PFSK-1 (cell line): ENCODE results near the gene AZGP1.

Source experiments
- FOXP2 ChIP-seq: optimal IDR thresholded peaks from 2 replicates; pipeline ENCODE3; 2011; ENCODE audit warnings: borderline replicate concordance, control low read depth, inconsistent platforms; ENCODE audit not compliant: insufficient read depth; ENCODE audit errors: extremely low read length, extremely low read depth
- POLR2AphosphoS5 ChIP-seq: IDR thresholded peaks from 2 replicates; pipeline ENCODE4 v1.6.1; 2012; ENCODE audit warnings: low read depth, mild to moderate bottlenecking, control low read depth, low read length, moderate library complexity
- SIN3A ChIP-seq: IDR thresholded peaks from 2 replicates; pipeline ENCODE4 v1.6.1; 2012; ENCODE audit warnings: mild to moderate bottlenecking, low read length, moderate library complexity, borderline replicate concordance; ENCODE audit not compliant: insufficient read depth
- TAF1 ChIP-seq: IDR thresholded peaks from 2 replicates; pipeline ENCODE4 v1.6.1; 2012; ENCODE audit warnings: low read length, control low read depth, borderline replicate concordance; ENCODE audit not compliant: insufficient read depth
- TF ChIP-seq, protein P1 (sequence below), 2 experiments: IDR thresholded peaks; 2 replicates each; pipeline versions ENCODE4 v1.6.1 to v1.8.0; 2011 to 2012; ENCODE audit warnings: low read depth in 2 of 2, low read length in 2 of 2, control low read depth in 1 of 2, inconsistent platforms in 1 of 2, mild to moderate bottlenecking in 1 of 2, moderate library complexity in 1 of 2; ENCODE audit not compliant: insufficient read depth in 1 of 2

The AZGP1 gene

GRCh38 chr7:99930376-99930775 lies 45.5 kb downstream of the AZGP1 start:
- no peak for TF ChIP-seq SIN3A

DNA sequence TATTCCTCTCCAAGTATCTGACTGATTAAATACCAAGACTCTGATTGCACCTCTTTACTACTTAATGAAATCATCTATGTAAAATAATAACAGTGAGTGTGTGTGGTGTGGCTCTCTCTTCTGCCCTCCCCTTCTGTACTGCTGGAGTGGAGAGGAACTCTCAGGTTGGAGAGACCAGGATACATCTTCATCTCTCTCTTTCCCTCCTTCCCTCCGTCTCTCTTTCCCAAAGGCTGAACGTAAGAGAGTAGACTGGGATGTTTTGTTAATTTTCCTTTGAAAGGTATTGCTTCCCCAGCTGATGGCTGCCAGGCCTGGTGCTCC lies 46.1 kb downstream of the AZGP1 start:
- TF ChIP-seq SIN3A (no peak), POLR2AphosphoS5 (no peak), FOXP2 (no peak), TAF1 (no peak)
- TF ChIP-seq, protein P1, sequence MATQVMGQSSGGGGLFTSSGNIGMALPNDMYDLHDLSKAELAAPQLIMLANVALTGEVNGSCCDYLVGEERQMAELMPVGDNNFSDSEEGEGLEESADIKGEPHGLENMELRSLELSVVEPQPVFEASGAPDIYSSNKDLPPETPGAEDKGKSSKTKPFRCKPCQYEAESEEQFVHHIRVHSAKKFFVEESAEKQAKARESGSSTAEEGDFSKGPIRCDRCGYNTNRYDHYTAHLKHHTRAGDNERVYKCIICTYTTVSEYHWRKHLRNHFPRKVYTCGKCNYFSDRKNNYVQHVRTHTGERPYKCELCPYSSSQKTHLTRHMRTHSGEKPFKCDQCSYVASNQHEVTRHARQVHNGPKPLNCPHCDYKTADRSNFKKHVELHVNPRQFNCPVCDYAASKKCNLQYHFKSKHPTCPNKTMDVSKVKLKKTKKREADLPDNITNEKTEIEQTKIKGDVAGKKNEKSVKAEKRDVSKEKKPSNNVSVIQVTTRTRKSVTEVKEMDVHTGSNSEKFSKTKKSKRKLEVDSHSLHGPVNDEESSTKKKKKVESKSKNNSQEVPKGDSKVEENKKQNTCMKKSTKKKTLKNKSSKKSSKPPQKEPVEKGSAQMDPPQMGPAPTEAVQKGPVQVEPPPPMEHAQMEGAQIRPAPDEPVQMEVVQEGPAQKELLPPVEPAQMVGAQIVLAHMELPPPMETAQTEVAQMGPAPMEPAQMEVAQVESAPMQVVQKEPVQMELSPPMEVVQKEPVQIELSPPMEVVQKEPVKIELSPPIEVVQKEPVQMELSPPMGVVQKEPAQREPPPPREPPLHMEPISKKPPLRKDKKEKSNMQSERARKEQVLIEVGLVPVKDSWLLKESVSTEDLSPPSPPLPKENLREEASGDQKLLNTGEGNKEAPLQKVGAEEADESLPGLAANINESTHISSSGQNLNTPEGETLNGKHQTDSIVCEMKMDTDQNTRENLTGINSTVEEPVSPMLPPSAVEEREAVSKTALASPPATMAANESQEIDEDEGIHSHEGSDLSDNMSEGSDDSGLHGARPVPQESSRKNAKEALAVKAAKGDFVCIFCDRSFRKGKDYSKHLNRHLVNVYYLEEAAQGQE (IDR thresholded peaks at IDR 0.05; ENCODE audit: insufficient read depth in 1 of 2, low read depth in 2 of 2, low read length in 2 of 2) = no peak

GRCh38 chr7:99928994-99929729 lies 46.7 kb downstream of the AZGP1 start, which contains the start of gene GJC3:
GJC3 (minus strand) TSS chr7:99929620; CDS start chr7:99929620, 0 bp downstream.
- TF ChIP-seq POLR2AphosphoS5 (no peak), TAF1 (no peak), SIN3A (no peak), FOXP2 (no peak)
- TF ChIP-seq, protein P1 (IDR thresholded peaks at IDR 0.05; ENCODE audit: insufficient read depth in 1 of 2, low read depth in 2 of 2, low read length in 2 of 2) = no peak

DNA sequence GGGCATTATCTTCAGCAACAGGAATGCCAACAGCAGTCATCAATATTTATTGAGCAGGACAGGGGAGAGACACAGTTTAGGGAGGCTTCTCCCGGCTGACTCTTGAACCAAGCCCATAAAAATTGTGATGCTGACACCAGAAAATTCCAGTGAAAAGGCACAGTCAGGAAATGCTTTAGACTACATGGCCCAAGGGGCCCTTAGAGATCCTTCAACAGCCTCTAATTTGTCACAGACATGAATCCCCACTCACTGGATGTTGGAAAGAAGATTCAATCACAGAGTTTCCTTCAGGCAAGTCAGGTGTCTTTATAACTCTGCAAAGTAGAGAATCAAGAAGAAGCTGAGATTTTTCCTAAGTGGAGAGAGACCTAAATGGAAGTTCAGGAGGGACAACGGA lies 47.6 kb downstream of the AZGP1 start:
- TF ChIP-seq TAF1 (no peak), SIN3A (no peak), FOXP2 (no peak), POLR2AphosphoS5 (no peak)
- TF ChIP-seq, protein P1 (IDR thresholded peaks at IDR 0.05; ENCODE audit: insufficient read depth in 1 of 2, low read depth in 2 of 2, low read length in 2 of 2) = no peak

- TF ChIP-seq SIN3A = no peak
- TF ChIP-seq FOXP2 = no peak
- TF ChIP-seq POLR2AphosphoS5 = no peak
- TF ChIP-seq, protein P1 (IDR thresholded peaks at IDR 0.05; ENCODE audit: insufficient read depth in 1 of 2, low read depth in 2 of 2, low read length in 2 of 2) = no peak
- TF ChIP-seq TAF1 = no peak
Measured at GRCh38 chr7:99927536-99927935, 48.3 kb downstream of the AZGP1 start.
